ENCODE data around the gene CHAD.

GRCh38 chr17:50506298-50506697 lies 37.6 kb upstream of the CHAD start:
- TF ChIP-seq, protein P1, sequence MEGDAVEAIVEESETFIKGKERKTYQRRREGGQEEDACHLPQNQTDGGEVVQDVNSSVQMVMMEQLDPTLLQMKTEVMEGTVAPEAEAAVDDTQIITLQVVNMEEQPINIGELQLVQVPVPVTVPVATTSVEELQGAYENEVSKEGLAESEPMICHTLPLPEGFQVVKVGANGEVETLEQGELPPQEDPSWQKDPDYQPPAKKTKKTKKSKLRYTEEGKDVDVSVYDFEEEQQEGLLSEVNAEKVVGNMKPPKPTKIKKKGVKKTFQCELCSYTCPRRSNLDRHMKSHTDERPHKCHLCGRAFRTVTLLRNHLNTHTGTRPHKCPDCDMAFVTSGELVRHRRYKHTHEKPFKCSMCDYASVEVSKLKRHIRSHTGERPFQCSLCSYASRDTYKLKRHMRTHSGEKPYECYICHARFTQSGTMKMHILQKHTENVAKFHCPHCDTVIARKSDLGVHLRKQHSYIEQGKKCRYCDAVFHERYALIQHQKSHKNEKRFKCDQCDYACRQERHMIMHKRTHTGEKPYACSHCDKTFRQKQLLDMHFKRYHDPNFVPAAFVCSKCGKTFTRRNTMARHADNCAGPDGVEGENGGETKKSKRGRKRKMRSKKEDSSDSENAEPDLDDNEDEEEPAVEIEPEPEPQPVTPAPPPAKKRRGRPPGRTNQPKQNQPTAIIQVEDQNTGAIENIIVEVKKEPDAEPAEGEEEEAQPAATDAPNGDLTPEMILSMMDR (IDR thresholded peaks at IDR 0.05), result no peak
- TF ChIP-seq EZH2 (IDR thresholded peaks at IDR 0.05; ENCODE audit: borderline replicate concordance, insufficient read depth, low read depth, low read length, poor library complexity, severe bottlenecking), result no peak
